ENCODE results near the gene PEF1. TPM values are rescaled to one million over a fixed set of nuclear protein-coding genes. Genes with fewer than 3 reads are reported as not detected.

PEF1 gene
- total and polyA plus RNA-seq, 2 of the 8 experiments (the other 6 are each of a cell fraction or from before 2014, with no cell fraction given) = 35.2 to 69.2 TPM

DNA sequence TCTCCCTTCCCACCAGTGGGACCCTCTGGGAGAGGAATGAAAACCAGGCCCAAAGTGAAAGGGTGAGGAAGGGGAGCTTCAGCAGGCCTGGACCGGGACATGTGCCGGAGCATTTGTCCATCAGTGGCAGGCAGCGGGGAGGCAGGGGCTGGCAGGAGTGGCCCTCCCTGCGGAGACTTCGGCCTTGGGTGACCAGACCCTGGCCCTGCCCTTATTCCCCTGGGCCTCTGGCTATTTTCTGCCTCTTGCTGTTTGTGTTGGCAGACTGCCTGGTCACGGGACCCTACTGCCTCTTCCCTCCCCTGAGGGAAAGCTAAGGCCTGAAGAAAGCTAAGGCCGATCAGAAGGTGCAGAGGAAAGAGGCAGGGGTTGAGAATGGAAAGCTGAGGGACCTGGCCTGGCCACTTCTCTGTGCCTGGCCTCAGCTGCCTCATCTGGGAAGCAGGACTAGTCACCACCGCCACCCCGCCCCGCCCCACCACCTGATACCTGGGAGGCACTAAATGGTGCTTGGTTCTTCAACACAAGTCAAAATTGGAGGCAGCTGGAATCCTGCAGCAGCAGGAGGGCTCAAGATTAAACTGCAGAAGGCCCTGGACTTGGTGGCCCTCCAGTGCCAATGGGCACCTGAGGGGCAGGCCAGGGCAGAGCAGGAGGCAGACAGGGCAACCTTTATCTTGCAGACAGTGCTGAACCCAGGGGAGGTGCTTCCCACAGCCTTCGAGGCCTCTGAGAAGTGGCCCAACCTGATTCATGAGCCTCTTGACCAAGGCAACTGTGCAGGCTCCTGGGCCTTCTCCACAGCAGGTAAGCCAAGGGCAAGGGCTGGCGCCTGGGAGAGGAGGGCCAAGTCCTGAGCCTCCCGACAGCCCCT is 60.4 kb downstream of the PEF1 start:
- H3K79me1 ChIP-seq (ENCODE audit: low read depth, low read length) = no peaks in the 10 kb centered on the region
- H3K79me2 ChIP-seq (ENCODE audit: control insufficient read depth in 1 of 2, insufficient read depth in 2 of 2, low read length in 2 of 2) = no peaks in the 10 kb centered on the region
- H2BK12ac ChIP-seq (ENCODE audit: low read depth, low read length) = no peak overlapping the region; the same call in 1 of the 2 replicates
- H3K56ac ChIP-seq (replicated peaks; ENCODE audit: insufficient read length, low read depth, low read length) = no peak overlapping the region
- no peak overlapping the region for H3K18ac ChIP-seq (ENCODE audit: extremely low read depth, low read length)
- H3K14ac ChIP-seq (ENCODE audit: insufficient read length) = no peak overlapping the region
- H4K20me1 ChIP-seq (replicated peaks in 1 of 2; ENCODE audit: control insufficient read depth in 1 of 2, insufficient read depth in 2 of 2, low read length in 2 of 2) = no peaks in the 10 kb centered on the region
- no peak overlapping the region for H2BK120ac ChIP-seq (replicated peaks; ENCODE audit: low read depth, low read length)
- H2AFZ ChIP-seq (ENCODE audit: low read length) = no peak overlapping the region
- H3K9me3 ChIP-seq (ENCODE audit: insufficient read depth in 2 of 2, low read depth in 1 of 2, low read length in 1 of 2) = no peaks in the 10 kb centered on the region
- H4K5ac ChIP-seq (ENCODE audit: insufficient read length, low read depth, low read length) = no peak overlapping the region
- no peak overlapping the region for H3K4ac ChIP-seq (replicated peaks; ENCODE audit: insufficient read length, low read depth, low read length)
- no peak overlapping the region for H3K23ac ChIP-seq (ENCODE audit: insufficient read length)
- H2AK5ac ChIP-seq (ENCODE audit: low read depth, low read length) = no peak overlapping the region
- peak overlapping the region; percentile 11 for H4K8ac ChIP-seq (ENCODE audit: extremely low read depth, insufficient read depth, low read length)
- H3K4me1 ChIP-seq (replicated peaks in 1 of 4; ENCODE audit: control insufficient read depth in 3 of 4, insufficient read depth in 4 of 4, low read length in 3 of 4) = peaks cover 6 to 32% (median 23%) of the 10 kb centered on the region in 4 experiments
- H3K4me3 ChIP-seq (ENCODE audit: extremely low read depth in 1 of 4, insufficient read depth in 2 of 4, low read depth in 3 of 4, low read length in 4 of 4) = no peak overlapping the region
- H3K23me2 ChIP-seq (ENCODE audit: low read depth, low read length) = no peaks in the 10 kb centered on the region; the same call in 1 of the 2 replicates
- WGBS, 2 experiments (ENCODE audit: extremely low coverage in 1 of 2, insufficient coverage in 1 of 2, insufficient read length in 1 of 2, insufficient replicate concordance in 2 of 2, low coverage in 1 of 2, low lambda C conversion rate in 2 of 2, missing lambda C conversion rate in 1 of 2) = 86% methylated on average over 13 of the region's 13 CpGs; no CpG with 5 or more reads in 1 of the 2 experiments
- 0 out of 2 replicates have a peak overlapping the region, but pooled peaks have one; percentile 16 for H2BK5ac ChIP-seq (ENCODE audit: low read depth, low read length)
- DNase-seq (ENCODE audit: low read depth in 1 of 2, low spot score in 2 of 2) = peak in 1 of 2 experiments; percentile 41
- no peak overlapping the region for H2BK20ac ChIP-seq (ENCODE audit: low read length)
- H2BK15ac ChIP-seq (ENCODE audit: low read length) = 0 out of 2 replicates have a peak overlapping the region, but pooled peaks have one; percentile 29
- no peak overlapping the region for H4K91ac ChIP-seq (replicated peaks; ENCODE audit: insufficient read length, low read length)
- FAIRE-seq = no peak
- POLR2A ChIA-PET (ENCODE audit: partially characterized antibody) = no interaction called here
- H3K27me3 ChIP-seq (replicated peaks in 1 of 4; ENCODE audit: control insufficient read depth in 3 of 4, extremely low read depth in 1 of 4, insufficient read depth in 3 of 4, low read length in 3 of 4) = peaks cover 0 to 12% (median 5%) of the 10 kb centered on the region in 4 experiments; a peak in 4 of 7 replicates
- TF ChIP-seq SIN3A (conservative IDR thresholded peaks at IDR 0.05 in 1 of 2, IDR thresholded peaks at IDR 0.05 in 1 of 2; ENCODE audit: low read depth in 1 of 2, low read length in 2 of 2) = no peak
- no peak overlapping the region for H3K9ac ChIP-seq (replicated peaks in 1 of 4; ENCODE audit: extremely low read depth in 1 of 4, low read depth in 3 of 4, low read length in 3 of 4)
- no peak overlapping the region for H3K27ac ChIP-seq (ENCODE audit: low read depth, low read length)
- H3K36me3 ChIP-seq (ENCODE audit: control insufficient read depth in 2 of 4, insufficient read depth in 4 of 4, low read length in 3 of 4) = no peaks in the 10 kb centered on the region
- no peak overlapping the region for H3K4me2 ChIP-seq (ENCODE audit: insufficient read depth in 1 of 2, low read depth in 2 of 2, low read length in 2 of 2)
- CTCF ChIA-PET (ENCODE audit: partially characterized antibody) = interaction anchor here (0.6 to 3.0 kb wide), 7 partner anchors 11 to 236 kb away, joined by 3 to 9 read pairs (median 4); no protein-coding TSS in a partner anchor
